ENCODE data around the gene ZNF256. TPM values are rescaled to one million over a fixed set of nuclear protein-coding genes. Genes with fewer than 3 reads are reported as not detected.

ZNF256 gene
- total and polyA plus RNA-seq, 10 of the 15 experiments (the other 5 are each of a cell fraction or from before 2014, with no cell fraction given): 1.0 to 7.5 (median 4.3) TPM

- FAIRE-seq (no peak), ATAC-seq (no peak), DNase-seq (ENCODE audit: low read depth, low spot score) (no peak)
- H3K9ac ChIP-seq (ENCODE audit: control insufficient read depth, insufficient read depth, low read length): no peak overlapping the region
- ChIA-PET RAD21 (ENCODE audit: unreplicated experiment) (no interaction called here), SMC1A (ENCODE audit: uncharacterized antibody, unreplicated experiment) (no interaction called here), CTCF (interaction anchor here (0.5 kb wide), 1 partner anchor 86 kb away, joined by 5 read pairs; no protein-coding TSS in a partner anchor), POLR2A (no interaction called here)
- peaks cover 41% of the 10 kb centered on the region for H3K9me3 ChIP-seq (replicated peaks; ENCODE audit: control insufficient read depth, insufficient read depth, low read length)
- 90% methylated on average over 3 of the region's 3 CpGs for WGBS (ENCODE audit: insufficient coverage, insufficient replicate concordance, low lambda C conversion rate, missing lambda C conversion rate)
- H3K4me1 ChIP-seq (ENCODE audit: control insufficient read depth, insufficient read depth, low read length): no peaks in the 10 kb centered on the region
- H3K36me3 ChIP-seq (ENCODE audit: control insufficient read depth in 2 of 2, insufficient read depth in 2 of 2, low read length in 1 of 2): peaks cover 0 to 12% of the 10 kb centered on the region in 2 experiments
- no peaks in the 10 kb centered on the region for H3K27me3 ChIP-seq (replicated peaks in 1 of 2; ENCODE audit: control insufficient read depth in 2 of 2, insufficient read depth in 2 of 2, low read length in 1 of 2)
- no peak overlapping the region for H3K4me3 ChIP-seq
- no peak overlapping the region for H3K4me2 ChIP-seq (ENCODE audit: control insufficient read depth, insufficient read depth)
- no peak overlapping the region for H3K27ac ChIP-seq (ENCODE audit: control insufficient read depth, insufficient read depth)
- intact Hi-C loops (cut with micrococcal nuclease; ENCODE audit: unreplicated experiment): no loop called here
- in situ Hi-C loops (cut with MboI): no loop called here
- TF ChIP-seq MXI1 (IDR thresholded peaks at IDR 0.05; ENCODE audit: low read depth, low read length): no peak
- TF ChIP-seq ZNF274 (IDR thresholded peaks at IDR 0.05; ENCODE audit: insufficient read depth, insufficient read length): peak; percentile 99
- peak; percentile 84 for TF ChIP-seq CBX5 (IDR thresholded peaks at IDR 0.05; ENCODE audit: low read depth)
- no peak for TF ChIP-seq RAD51 (IDR thresholded peaks at IDR 0.05)
- TF ChIP-seq ATF3 (IDR thresholded peaks at IDR 0.05; ENCODE audit: borderline replicate concordance, extremely low read depth, low read depth, low read length): no peak
- no peak for TF ChIP-seq FOXK2 (IDR thresholded peaks at IDR 0.05)
- peak; percentile 75 for TF ChIP-seq KLF5 (IDR thresholded peaks at IDR 0.05; ENCODE audit: partially characterized antibody)
- H4K20me1 ChIP-seq (ENCODE audit: control insufficient read depth, insufficient read depth): no peaks in the 10 kb centered on the region
- no peaks in the 10 kb centered on the region for H3K79me2 ChIP-seq (ENCODE audit: control insufficient read depth, insufficient read depth, low read length)
- no peak overlapping the region for H2AFZ ChIP-seq (ENCODE audit: control insufficient read depth, low read depth, low read length)
- BruUV-seq (replicated peaks): no TSS peak
These were observed 31.2 kb upstream of the ZNF256 start for GRCh38 chr19:57978586-57979289.

- intact Hi-C loops (cut with micrococcal nuclease; ENCODE audit: unreplicated experiment): no loop called here
- no peaks in the 10 kb centered on the region for H3K4me1 ChIP-seq (ENCODE audit: control insufficient read depth, insufficient read depth, low read length)
- FAIRE-seq: no peak
- no peak for TF ChIP-seq GATAD2B (conservative IDR thresholded peaks at IDR 0.05; ENCODE audit: low read depth)
- TF ChIP-seq SUPT20H (IDR thresholded peaks at IDR 0.05; ENCODE audit: borderline replicate concordance, control insufficient read depth, low read depth, low read length): no peak
- TF ChIP-seq RFX5 (IDR thresholded peaks at IDR 0.05; ENCODE audit: low read depth, low read length): no peak
- TF ChIP-seq BCLAF1 (IDR thresholded peaks at IDR 0.05): no peak
- TF ChIP-seq MEF2B (IDR thresholded peaks at IDR 0.05; ENCODE audit: partially characterized antibody, poor library complexity, severe bottlenecking): no peak
- no peak for TF ChIP-seq FOS (IDR thresholded peaks at IDR 0.05; ENCODE audit: borderline replicate concordance, extremely low read depth, insufficient read length)
- no peak for TF ChIP-seq NBN (IDR thresholded peaks at IDR 0.05)
- TF ChIP-seq PML (IDR thresholded peaks at IDR 0.05; ENCODE audit: low read length): no peak
These were observed 26.9 kb upstream of the ZNF256 start, which contains the start of gene C19orf18 for GRCh38 chr19:57974434-57974833. Gene C19orf18, minus strand, starts transcription at chr19:57974534. Its CDS starts 102 bp downstream, at chr19:57974432.

More at GRCh38 chr19:57974434-57974833, 26.9 kb upstream of the ZNF256 start, which contains the start of gene C19orf18:
- no peak within 1 kb of the TSS for H3K4me3 ChIP-seq
- WGBS (ENCODE audit: insufficient coverage, insufficient replicate concordance, low lambda C conversion rate, missing lambda C conversion rate): 85% methylated on average over 4 of the region's 4 CpGs
- ChIA-PET CTCF (no interaction called here), POLR2A (no interaction called here), RAD21 (ENCODE audit: unreplicated experiment) (no interaction called here), SMC1A (ENCODE audit: uncharacterized antibody, unreplicated experiment) (no interaction called here)
- H3K27ac ChIP-seq (ENCODE audit: control insufficient read depth, insufficient read depth): no peak within 1 kb of the TSS
- H3K9ac ChIP-seq (ENCODE audit: control insufficient read depth, insufficient read depth, low read length): no peak within 1 kb of the TSS
- no peaks in the 10 kb centered on the region for H3K79me2 ChIP-seq (ENCODE audit: control insufficient read depth, insufficient read depth, low read length)
- no peaks in the 10 kb centered on the region for H3K36me3 ChIP-seq (ENCODE audit: control insufficient read depth in 2 of 2, insufficient read depth in 2 of 2, low read length in 1 of 2)
- BruUV-seq (replicated peaks): no TSS peak
- no peaks in the 10 kb centered on the region for H3K27me3 ChIP-seq (replicated peaks in 1 of 2; ENCODE audit: control insufficient read depth in 2 of 2, insufficient read depth in 2 of 2, low read length in 1 of 2)
- peaks cover 28% of the 10 kb centered on the region for H3K9me3 ChIP-seq (replicated peaks; ENCODE audit: control insufficient read depth, insufficient read depth, low read length)
- in situ Hi-C loops (cut with MboI): no loop called here
- ATAC-seq: no peak
- no peak within 1 kb of the TSS for H2AFZ ChIP-seq (ENCODE audit: control insufficient read depth, low read depth, low read length)
- H4K20me1 ChIP-seq (ENCODE audit: control insufficient read depth, insufficient read depth): no peaks in the 10 kb centered on the region
- no peak for DNase-seq (ENCODE audit: low read depth, low spot score)
- H3K4me2 ChIP-seq (ENCODE audit: control insufficient read depth, insufficient read depth): no peak within 1 kb of the TSS
